ENCODE results near the gene RPS27. TPM values are rescaled to one million over a fixed set of nuclear protein-coding genes. Genes with fewer than 3 reads are reported as not detected.

The RPS27 gene
- total and polyA plus RNA-seq, 2 of the 13 experiments (the other 11 are each of a cell fraction or from before 2014, with no cell fraction given): 3,737 to 9,964 TPM

DNA sequence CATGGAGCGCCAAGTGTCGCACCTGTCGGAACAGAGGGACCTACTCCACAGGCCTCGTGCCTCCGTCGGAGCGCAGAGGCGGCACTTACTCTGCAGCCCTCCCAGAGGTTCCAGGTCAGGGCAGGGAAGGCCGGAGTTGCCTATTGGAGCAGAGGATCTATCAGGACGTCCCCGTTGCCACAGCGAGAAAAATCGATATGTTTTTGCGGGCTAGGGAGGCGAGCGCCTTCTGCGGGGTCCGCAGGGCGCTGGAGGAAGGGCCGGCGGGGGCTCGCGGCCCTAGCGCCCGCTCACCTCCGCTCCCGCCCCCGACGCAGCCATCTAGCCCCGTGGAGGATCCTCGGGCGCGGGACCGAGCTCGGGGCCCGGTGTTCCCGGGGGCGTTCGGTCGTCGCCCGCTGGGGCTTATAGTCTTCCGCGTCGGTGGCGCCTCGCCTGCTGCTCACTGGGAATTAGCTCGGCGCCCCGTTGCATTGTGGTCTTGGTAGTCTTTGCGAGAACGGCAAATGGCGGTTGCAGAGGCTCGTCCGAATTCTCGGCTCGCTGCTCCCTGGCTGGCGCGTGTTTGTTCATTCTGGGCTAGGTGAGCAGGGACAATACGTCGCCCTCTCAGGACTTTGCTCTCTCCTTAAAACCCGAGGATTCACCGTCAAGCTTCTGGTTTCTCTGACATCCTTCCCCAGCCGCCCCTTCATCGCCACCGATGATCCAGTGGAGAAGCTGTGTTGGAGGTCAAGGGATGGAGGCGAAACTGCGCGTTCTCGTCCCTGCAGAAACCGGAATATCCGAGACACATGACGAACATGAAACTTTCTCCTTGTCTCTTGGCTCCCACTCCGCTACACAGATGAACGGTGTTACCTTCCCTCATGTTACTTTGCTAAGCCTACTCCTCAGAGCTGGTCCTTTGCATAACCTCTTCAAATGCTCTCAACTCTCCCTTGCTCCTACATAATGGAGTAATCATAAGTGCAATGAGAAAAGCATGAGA lies 13.0 kb upstream of the RPS27 start, which contains the start of gene JTB (continued):
- TF ChIP-seq NONO (IDR thresholded peaks at IDR 0.05) (no peak), NONO (CRISPR knock-in tag; conservative IDR thresholded peaks at IDR 0.05) (peak; percentile 82), ZMYM4 (CRISPR knock-in tag; IDR thresholded peaks at IDR 0.05) (peak; percentile 60), PLRG1 (conservative IDR thresholded peaks at IDR 0.05) (no peak), ZNF549 (CRISPR knock-in tag; IDR thresholded peaks at IDR 0.05) (no peak), ZNF382 (CRISPR knock-in tag; IDR thresholded peaks at IDR 0.05; ENCODE audit: borderline replicate concordance) (no peak), ZNF543 (CRISPR knock-in tag; IDR thresholded peaks at IDR 0.05) (peak; percentile 88), ZNF747 (CRISPR knock-in tag; IDR thresholded peaks at IDR 0.05; ENCODE audit: borderline replicate concordance) (peak; percentile 66), NFAT5 (CRISPR knock-in tag; IDR thresholded peaks at IDR 0.05) (no peak), RAD21 (CRISPR knock-in tag; IDR thresholded peaks at IDR 0.05) (0 out of 2 replicates have a peak, but pooled peaks have one; percentile 30), CEBPG (CRISPR knock-in tag; IDR thresholded peaks at IDR 0.05) (peak; percentile 13), HNF4A (CRISPR knock-in tag; IDR thresholded peaks at IDR 0.05) (peak; percentile 10; the same call in 1 of the 2 replicates), NCOR1 (IDR thresholded peaks at IDR 0.05; ENCODE audit: borderline replicate concordance, low read length) (peak; percentile 48; the same call in 1 of the 2 replicates)
- TF ChIP-seq, protein P1, sequence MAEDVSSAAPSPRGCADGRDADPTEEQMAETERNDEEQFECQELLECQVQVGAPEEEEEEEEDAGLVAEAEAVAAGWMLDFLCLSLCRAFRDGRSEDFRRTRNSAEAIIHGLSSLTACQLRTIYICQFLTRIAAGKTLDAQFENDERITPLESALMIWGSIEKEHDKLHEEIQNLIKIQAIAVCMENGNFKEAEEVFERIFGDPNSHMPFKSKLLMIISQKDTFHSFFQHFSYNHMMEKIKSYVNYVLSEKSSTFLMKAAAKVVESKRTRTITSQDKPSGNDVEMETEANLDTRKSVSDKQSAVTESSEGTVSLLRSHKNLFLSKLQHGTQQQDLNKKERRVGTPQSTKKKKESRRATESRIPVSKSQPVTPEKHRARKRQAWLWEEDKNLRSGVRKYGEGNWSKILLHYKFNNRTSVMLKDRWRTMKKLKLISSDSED (CRISPR knock-in tag; IDR thresholded peaks at IDR 0.05): no peak
- TF ChIP-seq, protein P2, sequence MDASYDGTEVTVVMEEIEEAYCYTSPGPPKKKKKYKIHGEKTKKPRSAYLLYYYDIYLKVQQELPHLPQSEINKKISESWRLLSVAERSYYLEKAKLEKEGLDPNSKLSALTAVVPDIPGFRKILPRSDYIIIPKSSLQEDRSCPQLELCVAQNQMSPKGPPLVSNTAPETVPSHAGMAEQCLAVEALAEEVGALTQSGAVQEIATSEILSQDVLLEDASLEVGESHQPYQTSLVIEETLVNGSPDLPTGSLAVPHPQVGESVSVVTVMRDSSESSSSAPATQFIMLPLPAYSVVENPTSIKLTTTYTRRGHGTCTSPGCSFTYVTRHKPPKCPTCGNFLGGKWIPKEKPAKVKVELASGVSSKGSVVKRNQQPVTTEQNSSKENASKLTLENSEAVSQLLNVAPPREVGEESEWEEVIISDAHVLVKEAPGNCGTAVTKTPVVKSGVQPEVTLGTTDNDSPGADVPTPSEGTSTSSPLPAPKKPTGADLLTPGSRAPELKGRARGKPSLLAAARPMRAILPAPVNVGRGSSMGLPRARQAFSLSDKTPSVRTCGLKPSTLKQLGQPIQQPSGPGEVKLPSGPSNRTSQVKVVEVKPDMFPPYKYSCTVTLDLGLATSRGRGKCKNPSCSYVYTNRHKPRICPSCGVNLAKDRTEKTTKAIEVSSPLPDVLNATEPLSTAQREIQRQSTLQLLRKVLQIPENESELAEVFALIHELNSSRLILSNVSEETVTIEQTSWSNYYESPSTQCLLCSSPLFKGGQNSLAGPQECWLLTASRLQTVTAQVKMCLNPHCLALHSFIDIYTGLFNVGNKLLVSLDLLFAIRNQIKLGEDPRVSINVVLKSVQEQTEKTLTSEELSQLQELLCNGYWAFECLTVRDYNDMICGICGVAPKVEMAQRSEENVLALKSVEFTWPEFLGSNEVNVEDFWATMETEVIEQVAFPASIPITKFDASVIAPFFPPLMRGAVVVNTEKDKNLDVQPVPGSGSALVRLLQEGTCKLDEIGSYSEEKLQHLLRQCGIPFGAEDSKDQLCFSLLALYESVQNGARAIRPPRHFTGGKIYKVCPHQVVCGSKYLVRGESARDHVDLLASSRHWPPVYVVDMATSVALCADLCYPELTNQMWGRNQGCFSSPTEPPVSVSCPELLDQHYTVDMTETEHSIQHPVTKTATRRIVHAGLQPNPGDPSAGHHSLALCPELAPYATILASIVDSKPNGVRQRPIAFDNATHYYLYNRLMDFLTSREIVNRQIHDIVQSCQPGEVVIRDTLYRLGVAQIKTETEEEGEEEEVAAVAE (CRISPR knock-in tag; IDR thresholded peaks at IDR 0.05; ENCODE audit: borderline replicate concordance): peak; percentile 98
- TF ChIP-seq, protein P3, sequence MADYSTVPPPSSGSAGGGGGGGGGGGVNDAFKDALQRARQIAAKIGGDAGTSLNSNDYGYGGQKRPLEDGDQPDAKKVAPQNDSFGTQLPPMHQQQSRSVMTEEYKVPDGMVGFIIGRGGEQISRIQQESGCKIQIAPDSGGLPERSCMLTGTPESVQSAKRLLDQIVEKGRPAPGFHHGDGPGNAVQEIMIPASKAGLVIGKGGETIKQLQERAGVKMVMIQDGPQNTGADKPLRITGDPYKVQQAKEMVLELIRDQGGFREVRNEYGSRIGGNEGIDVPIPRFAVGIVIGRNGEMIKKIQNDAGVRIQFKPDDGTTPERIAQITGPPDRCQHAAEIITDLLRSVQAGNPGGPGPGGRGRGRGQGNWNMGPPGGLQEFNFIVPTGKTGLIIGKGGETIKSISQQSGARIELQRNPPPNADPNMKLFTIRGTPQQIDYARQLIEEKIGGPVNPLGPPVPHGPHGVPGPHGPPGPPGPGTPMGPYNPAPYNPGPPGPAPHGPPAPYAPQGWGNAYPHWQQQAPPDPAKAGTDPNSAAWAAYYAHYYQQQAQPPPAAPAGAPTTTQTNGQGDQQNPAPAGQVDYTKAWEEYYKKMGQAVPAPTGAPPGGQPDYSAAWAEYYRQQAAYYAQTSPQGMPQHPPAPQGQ (CRISPR knock-in tag; IDR thresholded peaks at IDR 0.05; ENCODE audit: borderline replicate concordance): 0 out of 2 replicates have a peak, but pooled peaks have one; percentile 31
